HL-60 (cell line): Measurements from ENCODE around the gene TMC1.

ENCODE experiments used
- DNase-seq, 2 experiments: peaks; one replicate each; pipeline ENCODE4 v3.0.0-alpha.2; 2010 to 2020; ENCODE audit warnings: low read depth in 1 of 2, low spot score in 1 of 2
- H3K27ac ChIP-seq: fragments of 250-450 bp; sonication (Bioruptor Pico); replicated peaks from 2 replicates; pipeline ENCODE4 v1.5.1; 2020; ENCODE audit warnings: mild to moderate bottlenecking, moderate library complexity
- H3K27me3 ChIP-seq: fragments of 250-450 bp; sonication (Bioruptor Pico); 2 replicates; pipeline ENCODE4 v1.5.1; 2021; ENCODE audit warnings: mild to moderate bottlenecking, moderate library complexity; ENCODE audit not compliant: insufficient read depth, poor library complexity, severe bottlenecking
- H3K4me3 ChIP-seq: replicated peaks from 2 replicates; pipeline ENCODE4 v1.5.1; 2011; ENCODE audit warnings: mild to moderate bottlenecking, control low read depth, low read length; ENCODE audit not compliant: insufficient read depth
- CTCF ChIP-seq: IDR thresholded peaks from one replicate; pipeline ENCODE4 v1.5.1; 2011; ENCODE audit warnings: low read length, control low read depth, inconsistent platforms; ENCODE audit not compliant: insufficient read depth
- GABPA ChIP-seq: IDR thresholded peaks from 2 replicates; pipeline ENCODE4 v1.6.1; 2012; ENCODE audit warnings: low read depth
- POLR2AphosphoS5 ChIP-seq: IDR thresholded peaks from 2 replicates; pipeline ENCODE4 v1.6.1; 2012; ENCODE audit warnings: low read depth
- REST ChIP-seq: IDR thresholded peaks from 2 replicates; pipeline ENCODE4 v1.6.1; 2012; ENCODE audit warnings: low read depth; ENCODE audit not compliant: insufficient replicate concordance
- SPI1 ChIP-seq: IDR thresholded peaks from 2 replicates; pipeline ENCODE4 v1.6.1; 2012; ENCODE audit warnings: low read depth, mild to moderate bottlenecking, borderline replicate concordance

Gene TMC1

GRCh38 chr9:72726947-72727346 lies 205.5 kb downstream of the TMC1 start:
- no peak overlapping the region for H3K27ac ChIP-seq
- no peaks in the 10 kb centered on the region for H3K27me3 ChIP-seq
- no peak for DNase-seq
- TF ChIP-seq GABPA, result no peak
- TF ChIP-seq REST, result no peak
- no peak for TF ChIP-seq POLR2AphosphoS5
- no peak for TF ChIP-seq SPI1
- no peak for TF ChIP-seq CTCF
- no peak overlapping the region for H3K4me3 ChIP-seq

- H3K4me3 ChIP-seq, result no peak overlapping the region
- no peak for TF ChIP-seq CTCF
- no peak for TF ChIP-seq REST
- TF ChIP-seq POLR2AphosphoS5, result no peak
- TF ChIP-seq SPI1, result no peak
- no peak for TF ChIP-seq GABPA
- no peaks in the 10 kb centered on the region for H3K27me3 ChIP-seq
- H3K27ac ChIP-seq, result no peak overlapping the region
- no peak for DNase-seq
Observed at GRCh38 chr9:72728031-72728770, 206.8 kb downstream of the TMC1 start.

- H3K27me3 ChIP-seq, result no peaks in the 10 kb centered on the region
- DNase-seq, result no peak
- no peak overlapping the region for H3K4me3 ChIP-seq
- H3K27ac ChIP-seq, result no peak overlapping the region
- no peak for TF ChIP-seq CTCF
- no peak for TF ChIP-seq POLR2AphosphoS5
- no peak for TF ChIP-seq SPI1
- TF ChIP-seq GABPA, result no peak
- no peak for TF ChIP-seq REST
Observed at GRCh38 chr9:72733895-72734294, 212.5 kb downstream of the TMC1 start.
